ENCODE measurements around the gene LCE1F.

LCE1F gene

GRCh38 chr1:152774875-152775274 lies at the start of gene LCE1F:
LCE1F (plus strand) TSS chr1:152775140; CDS start chr1:152776372, 1,232 bp downstream.
- DNase-seq (ENCODE audit: low read depth) = no peak

DNA sequence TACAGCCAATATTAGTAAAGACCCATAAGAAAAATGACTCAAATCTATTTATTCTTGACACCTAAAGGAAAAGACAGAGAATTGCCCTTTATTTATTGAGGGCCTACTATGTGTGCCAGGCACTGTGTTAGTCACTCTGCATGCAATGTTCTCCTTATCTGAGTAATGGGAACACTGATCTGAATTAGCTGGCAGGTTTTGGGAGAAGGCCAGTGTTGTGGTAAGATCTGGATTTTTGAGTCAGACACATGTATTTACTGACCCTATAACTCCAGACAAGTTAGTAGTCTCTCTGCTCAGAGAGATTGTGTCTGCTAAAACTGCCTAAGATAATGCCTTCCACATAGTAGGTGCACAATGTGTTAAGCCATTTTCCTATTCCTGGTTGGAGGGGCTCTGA lies 49.7 kb upstream of the LCE1F start:
- no peak for DNase-seq (ENCODE audit: low read depth)

DNA sequence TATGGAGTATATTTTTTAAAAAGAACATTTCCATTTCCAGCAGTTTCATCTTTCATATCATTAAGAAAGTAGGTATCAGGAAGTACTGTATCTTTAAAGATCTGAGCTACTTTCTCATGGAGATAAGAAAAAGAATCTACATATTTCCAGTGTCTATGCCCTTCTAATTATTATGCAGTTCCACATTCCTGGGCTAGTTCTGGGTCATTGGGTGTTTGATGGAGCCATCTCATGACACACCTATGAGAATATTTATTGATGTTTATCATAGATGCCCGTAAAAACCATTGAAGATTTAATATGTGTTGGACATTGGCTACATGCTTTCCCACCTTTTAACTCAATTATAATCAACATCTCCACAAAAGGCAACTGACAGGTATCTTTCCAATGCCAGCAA lies 46.0 kb upstream of the LCE1F start:
- DNase-seq (ENCODE audit: low read depth) = no peak

DNA sequence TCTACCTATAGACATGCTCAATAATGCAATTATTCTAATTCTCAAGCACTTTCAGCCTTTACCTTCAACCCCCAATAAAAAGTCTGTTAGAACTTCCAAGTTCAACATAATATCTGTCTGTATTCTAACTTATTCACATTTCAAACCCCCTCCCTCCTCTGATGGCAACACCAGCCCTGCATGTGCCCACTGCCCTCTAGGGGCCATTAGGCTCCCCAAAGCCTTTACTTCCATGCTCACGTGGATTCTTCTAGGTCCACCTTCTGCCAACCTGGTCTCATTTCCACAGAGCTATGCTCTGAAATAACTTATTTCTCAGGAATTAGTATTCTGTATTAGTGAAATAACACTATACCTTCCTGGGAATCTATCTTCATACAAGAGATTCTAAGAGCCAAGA lies 39.3 kb upstream of the LCE1F start:
- DNase-seq (ENCODE audit: low read depth) = no peak

GRCh38 chr1:152737997-152738396 lies 36.9 kb upstream of the LCE1F start:
- DNase-seq (ENCODE audit: low read depth) = no peak

DNA sequence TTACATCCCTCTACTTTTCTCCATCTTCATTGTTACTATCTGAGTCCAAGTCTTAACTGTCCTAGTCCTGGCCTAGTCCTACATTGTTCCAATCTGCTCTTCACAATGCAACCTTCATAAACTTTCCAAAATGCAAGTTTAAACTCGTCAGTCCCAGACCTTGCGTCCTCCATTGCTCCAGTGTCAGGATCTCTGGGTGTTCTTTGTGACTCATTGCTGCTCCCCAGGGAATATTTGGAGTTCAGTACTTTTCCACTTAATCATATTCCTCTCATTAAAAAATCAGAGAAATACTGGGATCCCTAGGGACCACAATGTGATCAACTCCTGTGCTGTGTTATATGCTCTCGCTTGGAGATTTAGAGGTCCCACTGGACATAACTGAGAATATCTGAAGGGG lies 35.1 kb upstream of the LCE1F start:
- DNase-seq (ENCODE audit: low read depth) = no peak

DNA sequence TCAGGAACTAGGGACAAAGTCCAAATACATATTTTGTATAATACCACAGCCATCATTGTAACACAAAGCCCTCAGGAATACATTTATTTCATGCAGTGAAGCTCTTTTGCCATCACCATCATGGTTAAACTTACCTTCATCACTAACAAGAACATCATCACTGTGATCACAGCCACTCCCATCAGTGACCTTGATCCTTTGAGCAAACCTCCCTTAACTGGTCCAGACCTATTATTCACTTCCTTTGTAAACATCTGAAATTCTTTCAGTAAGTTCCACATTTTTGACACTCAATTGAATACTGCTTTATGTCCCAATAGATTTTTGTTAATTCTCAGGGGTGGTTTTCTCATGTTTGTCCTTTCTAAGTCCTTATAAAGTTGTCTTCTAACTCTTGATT lies 33.3 kb upstream of the LCE1F start:
- no peak for DNase-seq (ENCODE audit: low read depth)

DNA sequence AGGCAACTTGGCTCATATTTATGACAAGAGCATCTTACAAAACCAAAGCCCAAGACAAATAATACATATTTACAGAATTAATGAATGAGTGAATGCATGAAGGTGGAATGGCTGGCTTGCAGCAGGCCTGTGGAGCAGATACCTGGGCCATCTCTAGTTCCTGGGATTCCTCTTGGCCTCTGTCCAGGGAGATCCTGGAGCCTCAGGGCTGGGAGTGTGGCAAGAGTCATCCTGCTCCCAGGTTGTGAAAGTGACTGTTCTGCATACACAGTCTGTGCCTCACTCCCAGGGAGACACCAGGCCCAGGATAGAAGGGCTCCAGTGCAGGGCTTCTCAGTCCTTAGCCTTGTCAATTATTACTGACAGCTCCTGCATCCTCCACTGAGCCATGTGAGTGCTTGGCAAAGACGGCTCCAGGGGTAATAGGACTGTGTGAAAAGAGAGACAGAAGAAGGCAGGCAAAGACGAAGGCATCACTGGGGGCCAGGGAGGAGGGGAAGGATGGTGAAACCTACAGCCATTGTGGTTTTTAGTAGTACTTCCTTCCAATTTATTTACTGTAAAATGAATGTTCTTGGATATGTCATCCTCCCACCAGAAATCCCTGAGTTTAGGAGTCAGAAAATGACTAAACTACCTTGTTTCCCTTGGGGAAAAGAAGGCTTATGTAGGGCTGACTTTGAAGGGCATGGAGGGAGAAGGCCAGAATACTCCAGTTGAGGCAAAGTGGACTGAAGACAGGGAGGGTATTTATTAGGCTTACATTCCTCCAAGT lies 31.4 kb upstream of the LCE1F start:
- DNase-seq (ENCODE audit: low read depth) = no peak

DNA sequence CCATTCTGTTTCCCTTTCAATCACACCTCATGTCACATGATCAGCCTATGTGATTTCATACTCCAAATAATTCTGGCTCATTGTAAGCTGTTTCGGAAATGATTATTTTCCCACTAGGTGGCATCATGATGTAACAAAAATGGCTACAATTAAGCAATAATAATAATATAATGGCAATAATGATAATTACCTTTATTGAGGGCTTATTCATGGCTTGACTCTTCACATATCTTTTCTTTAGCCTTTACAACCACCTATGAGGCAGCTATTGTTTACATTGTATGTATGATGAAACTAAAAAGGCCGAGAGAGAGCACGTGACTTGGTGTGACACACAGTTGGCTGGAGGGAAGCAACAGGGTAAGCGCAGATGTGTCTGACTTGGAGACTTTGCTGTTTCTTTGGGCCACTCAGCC lies 29.6 kb upstream of the LCE1F start:
- peak; percentile 6 for DNase-seq (ENCODE audit: low read depth)

GRCh38 chr1:152745765-152746444 lies 29.0 kb upstream of the LCE1F start:
- no peak for DNase-seq (ENCODE audit: low read depth)

GRCh38 chr1:152747831-152748230 lies 27.1 kb upstream of the LCE1F start:
- DNase-seq (ENCODE audit: low read depth) = no peak

GRCh38 chr1:152752225-152752624 lies 22.7 kb upstream of the LCE1F start:
- peak; percentile 49 for DNase-seq (ENCODE audit: low read depth)

DNA sequence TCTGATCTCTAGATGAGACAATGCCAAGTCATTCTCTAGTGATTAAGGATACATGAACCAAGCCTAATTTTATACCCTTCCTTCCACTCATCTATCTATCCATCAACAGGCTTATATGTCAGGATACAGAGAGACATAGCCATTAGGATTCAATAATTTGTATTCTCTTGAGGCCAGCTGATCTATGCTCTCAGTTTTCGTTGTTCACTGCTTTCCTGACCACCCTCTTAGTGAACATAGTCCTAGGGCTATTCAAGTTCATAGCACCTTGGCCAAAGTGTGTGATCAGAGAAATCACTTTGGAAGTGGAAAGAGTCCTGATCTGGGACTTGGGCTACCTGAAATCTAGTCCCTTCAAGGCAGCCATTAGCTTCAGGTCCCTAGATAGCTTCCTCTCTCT lies 21.4 kb upstream of the LCE1F start:
- DNase-seq (ENCODE audit: low read depth) = no peak

GRCh38 chr1:152756872-152757271 lies 18.1 kb upstream of the LCE1F start:
- no peak for DNase-seq (ENCODE audit: low read depth)

- no peak for DNase-seq (ENCODE audit: low read depth)
These were observed 17.2 kb upstream of the LCE1F start, which contains the start of gene KPRP for GRCh38 chr1:152757747-152758146. KPRP (plus strand) TSS chr1:152758025; CDS start chr1:152759589, 1,564 bp downstream.

- no peak for DNase-seq (ENCODE audit: low read depth)
These were observed 16.3 kb upstream of the LCE1F start for GRCh38 chr1:152758636-152759035.

- DNase-seq (ENCODE audit: low read depth) = no peak
These were observed 15.3 kb upstream of the LCE1F start for GRCh38 chr1:152759453-152760173.

DNA sequence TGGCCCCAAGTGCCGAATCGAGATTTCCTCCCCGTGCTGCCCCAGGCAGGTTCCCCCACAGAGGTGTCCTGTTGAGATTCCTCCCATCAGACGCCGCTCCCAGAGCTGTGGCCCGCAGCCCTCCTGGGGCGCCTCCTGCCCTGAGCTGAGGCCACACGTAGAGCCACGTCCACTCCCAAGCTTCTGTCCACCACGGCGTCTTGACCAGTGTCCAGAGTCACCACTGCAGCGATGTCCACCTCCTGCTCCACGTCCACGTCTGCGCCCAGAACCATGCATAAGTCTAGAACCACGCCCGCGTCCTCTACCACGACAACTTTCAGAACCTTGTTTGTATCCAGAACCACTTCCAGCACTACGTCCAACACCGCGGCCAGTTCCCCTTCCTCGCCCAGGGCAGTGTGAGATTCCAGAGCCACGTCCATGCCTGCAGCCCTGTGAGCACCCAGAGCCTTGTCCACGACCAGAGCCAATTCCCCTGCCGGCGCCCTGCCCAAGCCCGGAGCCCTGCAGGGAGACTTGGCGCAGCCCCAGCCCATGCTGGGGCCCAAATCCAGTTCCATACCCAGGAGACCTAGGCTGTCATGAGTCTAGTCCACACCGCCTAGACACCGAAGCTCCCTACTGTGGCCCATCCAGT lies 14.3 kb upstream of the LCE1F start:
- DNase-seq (ENCODE audit: low read depth) = no peak

DNA sequence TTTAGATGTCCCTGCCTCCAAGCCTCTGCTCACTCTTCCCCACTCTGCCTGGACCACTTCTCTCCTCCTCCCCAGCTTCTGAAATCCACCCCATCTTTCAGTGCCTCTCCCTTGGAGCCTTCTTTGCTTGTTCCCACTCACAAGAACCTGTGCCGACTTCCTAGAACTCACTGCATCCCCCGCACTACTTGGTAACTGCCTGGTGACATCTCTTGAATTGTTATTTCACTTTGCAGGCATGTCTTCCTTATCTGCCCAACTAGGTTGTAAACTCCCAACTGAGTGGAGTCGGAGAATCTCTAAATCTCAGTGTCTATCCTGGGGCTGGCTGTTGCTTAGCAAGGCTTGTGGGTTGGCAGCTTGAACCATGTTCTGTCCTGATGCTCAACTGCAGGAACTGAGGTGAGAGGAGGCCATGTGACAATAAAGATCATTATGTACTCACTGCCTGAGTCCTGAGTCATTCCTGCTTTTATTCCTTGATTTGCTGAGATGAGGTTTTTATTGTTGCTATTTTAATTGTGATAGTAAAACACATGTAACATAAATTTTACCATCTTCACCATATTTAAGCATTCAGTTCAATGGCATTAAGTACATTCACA lies 13.2 kb upstream of the LCE1F start:
- DNase-seq (ENCODE audit: low read depth) = no peak

GRCh38 chr1:152768847-152769533 lies 6.0 kb upstream of the LCE1F start:
- DNase-seq (ENCODE audit: low read depth) = peak; percentile 49

DNA sequence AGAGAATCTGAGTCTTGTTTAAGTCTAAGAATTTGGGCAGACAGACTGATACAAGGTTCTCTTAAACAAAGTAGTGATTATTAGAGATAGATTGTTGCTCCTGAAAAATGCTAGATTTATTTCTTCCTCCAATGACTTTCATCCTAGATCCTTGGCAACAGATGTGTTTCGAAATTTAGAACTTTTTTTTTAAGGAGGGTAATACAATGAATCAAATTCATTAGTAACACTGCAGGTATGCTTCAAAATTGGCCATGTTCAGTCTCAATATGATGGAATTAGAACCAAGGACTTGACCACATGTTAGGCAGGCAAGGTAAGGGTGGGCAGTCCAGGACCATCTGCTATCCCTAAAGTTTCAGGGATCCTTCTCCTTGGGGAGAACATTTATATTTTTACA lies 4.5 kb upstream of the LCE1F start:
- DNase-seq (ENCODE audit: low read depth) = no peak

Measured in fibroblast of the conjunctiva (primary cell).